HepG2 (cell line): Measurements from ENCODE around the gene PSMD12. TPM values are rescaled to one million over a fixed set of nuclear protein-coding genes. Genes with fewer than 3 reads are reported as not detected.

Experiments
- ATAC-seq: fragments of 200-7000 bp; cut with Tn5 transposase; 3 replicates; pipeline ENCODE4 v1.9.1; 2020; ENCODE audit warnings: mild to moderate bottlenecking, moderate library complexity
- BruUV-seq: library from RNA; stranded (reverse); fragments of 400-500 nt; replicated peaks from 2 replicates; lab custom pipeline; 2021; lab: Mats Ljungman, UMichigan
- CTCF ChIA-PET: fragments of 300-600 bp; formaldehyde crosslinking; extraction: SDS; loops from one replicate; lab custom pipeline; 2021; ENCODE audit warnings: low total read pairs, inconsistent platforms, low intra/inter-chr PET ratio; lab: Yijun Ruan, JAX
- POLR2A ChIA-PET: fragments of 350-600 bp; sonication (Branson Sonifier 250); formaldehyde crosslinking; loops from one replicate; lab custom pipeline; 2020; ENCODE audit warnings: antibody characterized with exemption, inconsistent platforms; lab: Yijun Ruan, JAX
- DNase-seq: peaks from one replicate; pipeline ENCODE4 v3.0.0-alpha.2; 2015; ENCODE audit warnings: low spot score
- FAIRE-seq: peaks from 3 replicates; lab custom pipeline; 2011; peaks lifted over from hg19 to GRCh38; lab: Jason Lieb, UNC
- H2AFZ ChIP-seq: one replicate; pipeline ENCODE4 v1.6.1; 2011; ENCODE audit warnings: low read length, inconsistent platforms
- H3K27ac ChIP-seq: fragments of 300-600 bp; 3 replicates; pipeline ENCODE4 v1.8.0; 2011; ENCODE audit warnings: mixed run types, mild to moderate bottlenecking, mixed read lengths, low read length, inconsistent platforms; ENCODE audit not compliant: insufficient read depth; ENCODE audit errors: extremely low read length
- H3K27me3 ChIP-seq, 2 experiments: fragments of 200-600 bp in 1 of 2; 2 replicates in 1 of 2; 3 replicates in 1 of 2; pipeline versions ENCODE4 v1.6.0 to v1.8.0; 2011; ENCODE audit warnings: low read length in 2 of 2, mild to moderate bottlenecking in 2 of 2, moderate library complexity in 2 of 2, inconsistent platforms in 1 of 2; ENCODE audit not compliant: insufficient read depth in 2 of 2, control insufficient read depth in 1 of 2
- H3K36me3 ChIP-seq, 2 experiments: fragments of 200-600 bp in 1 of 2; replicated peaks in 1 of 2; 2 replicates in 1 of 2; 3 replicates in 1 of 2; pipeline versions ENCODE4 v1.5.1 to v1.8.0; 2011; ENCODE audit warnings: low read length in 2 of 2, inconsistent platforms in 1 of 2; ENCODE audit not compliant: insufficient read depth in 2 of 2, control insufficient read depth in 1 of 2
- H3K4me1 ChIP-seq: 2 replicates; pipeline ENCODE4 v1.5.1; 2012; ENCODE audit warnings: low read length, inconsistent platforms; ENCODE audit not compliant: insufficient read depth
- H3K4me2 ChIP-seq: 2 replicates; pipeline ENCODE4 v1.6.0; 2011; ENCODE audit warnings: low read depth, low read length, inconsistent platforms
- H3K4me3 ChIP-seq, 3 experiments: fragments of 200-600 bp in 1 of 3; sonication (generic), shearing (Covaris generic) in 1 of 3; replicated peaks in 1 of 3; 2 replicates each; pipeline ENCODE4 v1.5.1; 2011 to 2016; ENCODE audit warnings: low read length in 3 of 3, inconsistent platforms in 2 of 3, low read depth in 2 of 3, mild to moderate bottlenecking in 2 of 3, control low read depth in 1 of 3, mixed read lengths in 1 of 3; ENCODE audit not compliant: insufficient read depth in 1 of 3
- H3K79me2 ChIP-seq: one replicate; pipeline ENCODE4 v1.6.1; 2011; ENCODE audit warnings: low read length, inconsistent platforms; ENCODE audit not compliant: insufficient read depth
- H3K9ac ChIP-seq: 2 replicates; pipeline ENCODE4 v1.6.0; 2011; ENCODE audit warnings: mild to moderate bottlenecking, low read depth, low read length, inconsistent platforms; ENCODE audit not compliant: insufficient read depth
- H3K9me3 ChIP-seq: 2 replicates; pipeline ENCODE4 v1.5.1; 2012; ENCODE audit warnings: mild to moderate bottlenecking, low read length
- H4K20me1 ChIP-seq: 2 replicates; pipeline ENCODE4 v1.6.0; 2011; ENCODE audit warnings: inconsistent platforms, mild to moderate bottlenecking, low read length, moderate library complexity; ENCODE audit not compliant: insufficient read depth
- CC2D1A ChIP-seq: sonication (generic); formaldehyde crosslinking; IDR thresholded peaks from 2 replicates; pipeline ENCODE4 v1.8.1; 2023; ENCODE audit warnings: mild to moderate bottlenecking, missing genetic modification reagents
- DNMT3B ChIP-seq: conservative IDR thresholded peaks from 2 replicates; pipeline ENCODE4 v1.6.1; 2016; ENCODE audit warnings: missing biosample characterization, control low read depth
- GTF2F1 ChIP-seq: fragments of 150-350 bp; IDR thresholded peaks from 2 replicates; pipeline ENCODE4 v1.6.1; 2014; ENCODE audit warnings: low read length
- PRMT3 ChIP-seq: sonication (generic); formaldehyde crosslinking; IDR thresholded peaks from 2 replicates; pipeline ENCODE4 v1.8.1; 2022; ENCODE audit warnings: low read depth, mild to moderate bottlenecking, moderate library complexity, missing genetic modification reagents, borderline replicate concordance
- SATB2 ChIP-seq: sonication (generic); formaldehyde crosslinking; IDR thresholded peaks from 2 replicates; pipeline ENCODE4 v1.5.0; 2020; ENCODE audit warnings: missing genetic modification reagents
- ZNF207 ChIP-seq: fragments of 450-650 bp; IDR thresholded peaks from 2 replicates; pipeline ENCODE4 v1.6.1; 2016; ENCODE audit warnings: antibody characterized with exemption, borderline replicate concordance
- ZNF225 ChIP-seq: sonication (generic); formaldehyde crosslinking; IDR thresholded peaks from 2 replicates; pipeline ENCODE4 v1.4.0; 2020; ENCODE audit warnings: mild to moderate bottlenecking, missing genetic modification reagents
- ZNF230 ChIP-seq: sonication (generic); formaldehyde crosslinking; IDR thresholded peaks from 2 replicates; pipeline ENCODE4 v1.4.0; 2020; ENCODE audit warnings: mild to moderate bottlenecking, missing genetic modification reagents
- ZNF430 ChIP-seq: sonication (generic); formaldehyde crosslinking; IDR thresholded peaks from 2 replicates; pipeline ENCODE4 v1.9.0; 2021; ENCODE audit warnings: mild to moderate bottlenecking, missing genetic modification reagents
- ZNF510 ChIP-seq: sonication (generic); formaldehyde crosslinking; IDR thresholded peaks from 2 replicates; pipeline ENCODE4 v1.4.0; 2020; ENCODE audit warnings: low read depth, mild to moderate bottlenecking, missing genetic modification reagents
- ZNF564 ChIP-seq: sonication (generic); formaldehyde crosslinking; IDR thresholded peaks from 2 replicates; pipeline ENCODE4 v1.8.1; 2023; ENCODE audit warnings: mild to moderate bottlenecking, missing genetic modification reagents
- ZNF672 ChIP-seq: sonication (generic); formaldehyde crosslinking; IDR thresholded peaks from 2 replicates; pipeline ENCODE4 v1.8.1; 2022; ENCODE audit warnings: missing genetic modification reagents
- WGBS: methylation state at CpG from one replicate; pipeline ENCODE4 v1.1.6; 2017; ENCODE audit warnings: low lambda C conversion rate; 5-methylcytosine and 5-hydroxymethylcytosine counted together
- in situ Hi-C: cut with HindIII; loops from 2 replicates; pipeline ENCODE4 v1.10.0; 2017; ENCODE audit warnings: low pct_unique_long_range_greater_than_20kb; ENCODE audit not compliant: extremely low pct_ligation_motif_present
- intact Hi-C: fragments of 100-400 bp; cut with micrococcal nuclease; formaldehyde crosslinking; loops from one replicate; pipeline ENCODE4 v1.10.0; 2022; ENCODE audit not compliant: unreplicated experiment
- polyA plus RNA-seq, 8 experiments: library from polyadenylated mRNA; depleted of rRNA in 3 of 8; stranded (reverse) in 7 of 8; unstranded in 1 of 8; fragments of >200 nt; fragmentation: Illumina TruSeq in 4 of 8; extraction: Trizol in 4 of 8; gene quantifications; 2 replicates each; pipeline versions ENCODE4 v1.2.1 to v1.2.3, GENCODE V29; 2011 to 2016; ENCODE audit warnings: low read depth in 4 of 8, missing spikeins in 1 of 8, mixed read lengths in 1 of 8; ENCODE audit not compliant: insufficient read depth in 1 of 8
- total RNA-seq, 5 experiments: library from RNA; depleted of rRNA; stranded (reverse); fragments of >200 nt; fragmentation: Illumina TruSeq; extraction: Trizol; gene quantifications; 2 replicates each; pipeline ENCODE4 v1.2.3, GENCODE V29; 2016; ENCODE audit warnings: low read depth in 1 of 5
- TF ChIP-seq, protein P1 (sequence below): sonication (generic); formaldehyde crosslinking; IDR thresholded peaks from 2 replicates; pipeline ENCODE4 v1.5.1; 2020; ENCODE audit warnings: missing genetic modification reagents, mild to moderate bottlenecking, borderline replicate concordance
- TF ChIP-seq, protein P2 (sequence below): sonication (generic); formaldehyde crosslinking; conservative IDR thresholded peaks from 2 replicates; pipeline ENCODE4 v1.4.0; 2020; ENCODE audit warnings: mild to moderate bottlenecking, missing genetic modification reagents, moderate library complexity
- TF ChIP-seq, protein P3 (sequence below): sonication (generic); formaldehyde crosslinking; IDR thresholded peaks from 2 replicates; pipeline ENCODE4 v1.5.1; 2020; ENCODE audit warnings: missing genetic modification reagents, mild to moderate bottlenecking, borderline replicate concordance
- TF ChIP-seq, protein P4 (sequence below): sonication (generic); formaldehyde crosslinking; IDR thresholded peaks from 2 replicates; pipeline ENCODE4 v1.8.1; 2023; ENCODE audit warnings: missing genetic modification reagents, inconsistent platforms, borderline replicate concordance
- TF ChIP-seq, protein P5 (sequence below): IDR thresholded peaks from 2 replicates; pipeline ENCODE4 v1.6.1; 2016

The PSMD12 gene
- total and polyA plus RNA-seq, 2 of the 13 experiments (the other 11 are each of a cell fraction or from before 2014, with no cell fraction given), result 27.4 to 71.7 TPM

DNA sequence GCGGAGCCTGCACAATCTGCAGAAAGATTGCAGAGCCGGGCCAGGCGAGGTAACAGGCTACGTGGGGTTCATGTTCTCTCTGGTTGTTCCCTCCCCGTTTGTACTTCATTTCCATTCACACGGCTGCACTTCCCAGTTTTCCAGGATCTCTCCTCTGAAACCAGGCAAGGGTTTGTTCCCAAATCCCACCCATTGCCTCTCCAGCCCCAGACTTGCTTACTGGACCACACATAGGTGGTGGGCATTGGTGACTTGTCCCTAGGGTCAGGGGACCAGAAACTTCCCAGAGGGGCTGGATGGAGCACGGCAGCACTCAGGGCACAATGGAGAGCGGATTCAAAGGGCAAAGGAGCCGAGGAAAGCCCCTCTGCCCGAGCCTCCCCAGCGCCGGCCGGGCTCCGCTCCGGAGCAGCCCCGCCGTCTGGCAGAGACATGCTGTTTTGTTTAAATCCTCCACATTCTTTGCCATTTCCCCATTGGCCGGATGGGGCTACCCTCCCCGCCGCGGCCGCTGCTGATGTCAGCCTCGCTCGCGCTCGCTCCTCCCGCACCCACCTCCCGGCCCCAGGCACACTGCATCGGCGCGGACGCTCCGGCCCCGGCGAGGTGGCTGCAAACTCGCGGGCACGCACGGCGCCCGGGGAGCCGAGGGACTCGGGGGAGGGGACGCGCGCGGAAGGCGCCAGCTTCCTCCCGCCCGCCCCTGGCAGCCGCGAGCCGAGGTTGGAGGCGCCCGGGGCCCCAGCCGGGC lies 10.5 kb upstream of the PSMD12 start, which contains the start of gene PITPNC1:
Gene PITPNC1 (plus strand): TSS at position 545 of the 751 bp plus-strand sequence.
- POLR2A ChIA-PET, result no interaction called here
- TF ChIP-seq ZNF230, result no peak
- no peak for TF ChIP-seq ZNF672 (CRISPR knock-in tag)
- no peak for TF ChIP-seq ZNF207
- TF ChIP-seq, protein P1, sequence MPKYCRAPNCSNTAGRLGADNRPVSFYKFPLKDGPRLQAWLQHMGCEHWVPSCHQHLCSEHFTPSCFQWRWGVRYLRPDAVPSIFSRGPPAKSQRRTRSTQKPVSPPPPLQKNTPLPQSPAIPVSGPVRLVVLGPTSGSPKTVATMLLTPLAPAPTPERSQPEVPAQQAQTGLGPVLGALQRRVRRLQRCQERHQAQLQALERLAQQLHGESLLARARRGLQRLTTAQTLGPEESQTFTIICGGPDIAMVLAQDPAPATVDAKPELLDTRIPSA, result no peak
- no peak for TF ChIP-seq SATB2
- TF ChIP-seq ZNF564 (CRISPR knock-in tag), result no peak; the same call in none of the 2 replicates
- TF ChIP-seq, protein P2, sequence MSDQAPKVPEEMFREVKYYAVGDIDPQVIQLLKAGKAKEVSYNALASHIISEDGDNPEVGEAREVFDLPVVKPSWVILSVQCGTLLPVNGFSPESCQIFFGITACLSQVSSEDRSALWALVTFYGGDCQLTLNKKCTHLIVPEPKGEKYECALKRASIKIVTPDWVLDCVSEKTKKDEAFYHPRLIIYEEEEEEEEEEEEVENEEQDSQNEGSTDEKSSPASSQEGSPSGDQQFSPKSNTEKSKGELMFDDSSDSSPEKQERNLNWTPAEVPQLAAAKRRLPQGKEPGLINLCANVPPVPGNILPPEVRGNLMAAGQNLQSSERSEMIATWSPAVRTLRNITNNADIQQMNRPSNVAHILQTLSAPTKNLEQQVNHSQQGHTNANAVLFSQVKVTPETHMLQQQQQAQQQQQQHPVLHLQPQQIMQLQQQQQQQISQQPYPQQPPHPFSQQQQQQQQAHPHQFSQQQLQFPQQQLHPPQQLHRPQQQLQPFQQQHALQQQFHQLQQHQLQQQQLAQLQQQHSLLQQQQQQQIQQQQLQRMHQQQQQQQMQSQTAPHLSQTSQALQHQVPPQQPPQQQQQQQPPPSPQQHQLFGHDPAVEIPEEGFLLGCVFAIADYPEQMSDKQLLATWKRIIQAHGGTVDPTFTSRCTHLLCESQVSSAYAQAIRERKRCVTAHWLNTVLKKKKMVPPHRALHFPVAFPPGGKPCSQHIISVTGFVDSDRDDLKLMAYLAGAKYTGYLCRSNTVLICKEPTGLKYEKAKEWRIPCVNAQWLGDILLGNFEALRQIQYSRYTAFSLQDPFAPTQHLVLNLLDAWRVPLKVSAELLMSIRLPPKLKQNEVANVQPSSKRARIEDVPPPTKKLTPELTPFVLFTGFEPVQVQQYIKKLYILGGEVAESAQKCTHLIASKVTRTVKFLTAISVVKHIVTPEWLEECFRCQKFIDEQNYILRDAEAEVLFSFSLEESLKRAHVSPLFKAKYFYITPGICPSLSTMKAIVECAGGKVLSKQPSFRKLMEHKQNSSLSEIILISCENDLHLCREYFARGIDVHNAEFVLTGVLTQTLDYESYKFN (CRISPR knock-in tag), result 0 out of 2 replicates have a peak, but pooled peaks have one; percentile 12
- TF ChIP-seq, protein P3, sequence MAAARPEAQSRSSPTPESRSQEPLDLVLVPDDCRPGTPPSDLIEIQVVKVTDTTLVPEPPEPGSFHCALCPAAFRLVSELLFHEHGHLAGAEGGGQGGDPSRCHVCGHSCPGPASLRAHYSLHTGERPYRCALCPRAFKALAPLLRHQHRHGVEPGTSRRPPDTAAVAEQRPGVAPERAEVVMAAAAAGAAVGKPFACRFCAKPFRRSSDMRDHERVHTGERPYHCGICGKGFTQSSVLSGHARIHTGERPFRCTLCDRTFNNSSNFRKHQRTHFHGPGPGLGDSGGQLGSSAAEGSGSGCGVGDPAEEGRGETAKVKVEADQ (CRISPR knock-in tag), result no peak
- TF ChIP-seq PRMT3 (CRISPR knock-in tag), result 0 out of 2 replicates have a peak, but pooled peaks have one; percentile 17
- TF ChIP-seq ZNF430 (CRISPR knock-in tag), result peak; percentile 46; the same call in 1 of the 2 replicates
- no peak for TF ChIP-seq ZNF225
- TF ChIP-seq, protein P4, sequence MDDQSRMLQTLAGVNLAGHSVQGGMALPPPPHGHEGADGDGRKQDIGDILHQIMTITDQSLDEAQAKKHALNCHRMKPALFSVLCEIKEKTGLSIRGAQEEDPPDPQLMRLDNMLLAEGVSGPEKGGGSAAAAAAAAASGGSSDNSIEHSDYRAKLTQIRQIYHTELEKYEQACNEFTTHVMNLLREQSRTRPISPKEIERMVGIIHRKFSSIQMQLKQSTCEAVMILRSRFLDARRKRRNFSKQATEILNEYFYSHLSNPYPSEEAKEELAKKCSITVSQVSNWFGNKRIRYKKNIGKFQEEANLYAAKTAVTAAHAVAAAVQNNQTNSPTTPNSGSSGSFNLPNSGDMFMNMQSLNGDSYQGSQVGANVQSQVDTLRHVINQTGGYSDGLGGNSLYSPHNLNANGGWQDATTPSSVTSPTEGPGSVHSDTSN (CRISPR knock-in tag), result no peak
- no peak for TF ChIP-seq CC2D1A (CRISPR knock-in tag)
- TF ChIP-seq, protein P5, sequence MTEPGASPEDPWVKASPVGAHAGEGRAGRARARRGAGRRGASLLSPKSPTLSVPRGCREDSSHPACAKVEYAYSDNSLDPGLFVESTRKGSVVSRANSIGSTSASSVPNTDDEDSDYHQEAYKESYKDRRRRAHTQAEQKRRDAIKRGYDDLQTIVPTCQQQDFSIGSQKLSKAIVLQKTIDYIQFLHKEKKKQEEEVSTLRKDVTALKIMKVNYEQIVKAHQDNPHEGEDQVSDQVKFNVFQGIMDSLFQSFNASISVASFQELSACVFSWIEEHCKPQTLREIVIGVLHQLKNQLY (CRISPR knock-in tag), result no peak
- no peak; the same call in 1 of the 2 replicates for TF ChIP-seq ZNF510 (CRISPR knock-in tag)
- TF ChIP-seq DNMT3B (CRISPR knock-in tag), result no peak
- no peak for TF ChIP-seq GTF2F1

More for the DNA sequence above, 10.5 kb upstream of the PSMD12 start, which contains the start of gene PITPNC1:
- Histone ChIP-seq H3K27me3 (0 out of 5 replicates have a peak, but pooled peaks cover 0 to 6% of the 10 kb centered on the region in 2 experiments), H3K4me3 (peak within 1 kb of the TSS; percentile 87 to 90 (median 87)), H3K79me2 (no peaks in the 10 kb centered on the region), H3K9me3 (no peaks in the 10 kb centered on the region), H3K36me3 (no peaks in the 10 kb centered on the region), H4K20me1 (no peaks in the 10 kb centered on the region), H2AFZ (peak within 1 kb of the TSS; percentile 67), H3K4me1 (peaks cover 39% of the 10 kb centered on the region), H3K9ac (peak within 1 kb of the TSS; percentile 68), H3K4me2 (peak within 1 kb of the TSS; percentile 99), H3K27ac (no peak within 1 kb of the TSS)
- CTCF ChIA-PET, result interaction anchor here (0.9 to 2.5 kb wide), 3 partner anchors 98 to 313 kb away, joined by 3 to 21 read pairs (median 4); no protein-coding TSS in a partner anchor
- DNase-seq (peak; percentile 76), FAIRE-seq (peak; percentile 54), ATAC-seq (peak; percentile 76)
- no TSS peak for BruUV-seq
- intact Hi-C loops, result loop anchor here (5.0 kb wide), 1 partner anchor 255 kb away; no protein-coding TSS in a partner anchor
- 1% methylated on average over 56 of the region's 56 CpGs for WGBS
- in situ Hi-C loops, result loop anchor here (5.0 to 10.0 kb wide), 3 partner anchors 90 to 315 kb away; no protein-coding TSS in a partner anchor
